Measurements from ENCODE around the gene PCDH11X. TPM values are rescaled to one million over a fixed set of nuclear protein-coding genes. Genes with fewer than 3 reads are reported as not detected.
A peak's percentile ranks its signal among the peaks of the same experiment; 100 is the strongest.
"Not testable (repeated sequence)": the region's sequence is repeated elsewhere in the genome, so short reads cannot be mapped to it uniquely, and the experiment has no call there.

PCDH11X gene
- total and polyA plus RNA-seq, 2 of the 8 experiments (the other 6 are each of a cell fraction or from before 2014, with no cell fraction given): 4.3 to 7.9 TPM

DNA sequence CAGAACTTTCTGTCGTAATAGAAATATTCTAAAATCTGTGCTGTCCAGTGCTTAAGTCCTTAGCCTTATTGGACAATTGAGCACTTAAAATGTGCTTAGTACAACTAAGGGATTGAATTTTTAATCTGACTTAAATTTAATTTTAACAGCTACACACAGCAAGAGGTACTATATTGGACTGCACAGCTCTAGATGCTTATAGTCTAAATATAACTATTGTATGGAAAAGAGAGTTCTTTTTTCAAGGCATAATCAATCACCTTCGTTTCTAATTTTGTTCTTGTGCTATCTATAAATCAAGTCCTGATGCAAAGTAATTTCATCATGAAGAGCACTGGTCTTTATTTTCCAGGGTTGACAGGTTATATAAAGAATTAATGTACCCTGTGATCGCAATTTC, 38.4 kb downstream of the PCDH11X start:
- H3K36me3 ChIP-seq (ENCODE audit: control insufficient read depth in 2 of 4, insufficient read depth in 4 of 4, low read length in 3 of 4); H2BK15ac ChIP-seq (ENCODE audit: low read length); H2BK5ac ChIP-seq (ENCODE audit: low read depth, low read length); H3K79me2 ChIP-seq (ENCODE audit: control insufficient read depth in 1 of 2, insufficient read depth in 2 of 2, low read length in 2 of 2); H3K27ac ChIP-seq (ENCODE audit: low read depth, low read length); H3K56ac ChIP-seq (replicated peaks; ENCODE audit: insufficient read length, low read depth, low read length); H3K4me3 ChIP-seq (ENCODE audit: extremely low read depth in 1 of 4, insufficient read depth in 2 of 4, low read depth in 3 of 4, low read length in 4 of 4); H3K23ac ChIP-seq (ENCODE audit: insufficient read length); H2BK20ac ChIP-seq (ENCODE audit: low read length); H3K9me3 ChIP-seq (ENCODE audit: insufficient read depth in 2 of 2, low read depth in 1 of 2, low read length in 1 of 2); H2AK5ac ChIP-seq (ENCODE audit: low read depth, low read length); H4K5ac ChIP-seq (ENCODE audit: insufficient read length, low read depth, low read length); CTCF ChIA-PET (ENCODE audit: partially characterized antibody); H3K4me2 ChIP-seq (ENCODE audit: insufficient read depth in 1 of 2, low read depth in 2 of 2, low read length in 2 of 2); H2AFZ ChIP-seq (ENCODE audit: low read length); H4K8ac ChIP-seq (ENCODE audit: extremely low read depth, insufficient read depth, low read length); H2BK120ac ChIP-seq (replicated peaks; ENCODE audit: low read depth, low read length); H4K20me1 ChIP-seq (replicated peaks in 1 of 2; ENCODE audit: control insufficient read depth in 1 of 2, insufficient read depth in 2 of 2, low read length in 2 of 2); H3K14ac ChIP-seq (ENCODE audit: insufficient read length); H3K4me1 ChIP-seq (replicated peaks in 1 of 4; ENCODE audit: control insufficient read depth in 3 of 4, insufficient read depth in 4 of 4, low read length in 3 of 4); DNase-seq (ENCODE audit: low read depth in 1 of 2, low spot score in 2 of 2); POLR2A ChIA-PET (ENCODE audit: partially characterized antibody); H3K27me3 ChIP-seq (replicated peaks in 1 of 4; ENCODE audit: control insufficient read depth in 3 of 4, extremely low read depth in 1 of 4, insufficient read depth in 3 of 4, low read length in 3 of 4); H3K23me2 ChIP-seq (ENCODE audit: low read depth, low read length); H4K91ac ChIP-seq (replicated peaks; ENCODE audit: insufficient read length, low read length); H2BK12ac ChIP-seq (ENCODE audit: low read depth, low read length); H3K79me1 ChIP-seq (ENCODE audit: low read depth, low read length); H3K4ac ChIP-seq (replicated peaks; ENCODE audit: insufficient read length, low read depth, low read length); H3K18ac ChIP-seq (ENCODE audit: extremely low read depth, low read length); H3K9ac ChIP-seq (replicated peaks in 1 of 4; ENCODE audit: extremely low read depth in 1 of 4, low read depth in 3 of 4, low read length in 3 of 4): not testable (repeated sequence)
- peak; percentile 63 for FAIRE-seq
- 94% methylated on average over 3 of the region's 3 CpGs; no CpG with 5 or more reads in 1 of the 2 experiments for WGBS, 2 experiments (ENCODE audit: extremely low coverage in 1 of 2, insufficient coverage in 1 of 2, insufficient read length in 1 of 2, insufficient replicate concordance in 2 of 2, low coverage in 1 of 2, low lambda C conversion rate in 2 of 2, missing lambda C conversion rate in 1 of 2)

DNA sequence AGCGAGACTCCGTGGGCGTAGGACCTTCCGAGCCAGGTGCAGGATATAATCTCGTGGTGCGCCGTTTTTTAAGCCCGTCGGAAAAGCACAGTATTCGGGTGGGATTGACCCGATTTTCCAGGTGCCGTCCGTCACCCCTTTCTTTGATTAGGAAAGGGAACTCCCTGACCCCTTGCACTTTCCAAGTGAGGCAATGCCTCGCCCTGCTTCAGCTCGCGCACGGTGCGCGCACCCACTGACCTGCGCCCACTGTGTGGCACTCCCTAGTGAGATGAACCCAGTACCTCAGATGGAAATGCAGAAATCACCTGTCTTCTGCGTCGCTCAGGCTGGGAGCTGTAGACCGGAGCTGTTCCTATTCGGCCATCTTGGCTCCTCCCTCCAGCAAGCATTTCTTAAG, 46.1 kb downstream of the PCDH11X start:
- H3K23me2 ChIP-seq (ENCODE audit: low read depth, low read length); H3K18ac ChIP-seq (ENCODE audit: extremely low read depth, low read length); FAIRE-seq; H3K27ac ChIP-seq (ENCODE audit: low read depth, low read length); H3K4me1 ChIP-seq (replicated peaks in 1 of 4; ENCODE audit: control insufficient read depth in 3 of 4, insufficient read depth in 4 of 4, low read length in 3 of 4); H3K23ac ChIP-seq (ENCODE audit: insufficient read length); CTCF ChIA-PET (ENCODE audit: partially characterized antibody); H3K36me3 ChIP-seq (ENCODE audit: control insufficient read depth in 2 of 4, insufficient read depth in 4 of 4, low read length in 3 of 4); H4K5ac ChIP-seq (ENCODE audit: insufficient read length, low read depth, low read length); H3K79me2 ChIP-seq (ENCODE audit: control insufficient read depth in 1 of 2, insufficient read depth in 2 of 2, low read length in 2 of 2); H3K56ac ChIP-seq (replicated peaks; ENCODE audit: insufficient read length, low read depth, low read length); H3K4me3 ChIP-seq (ENCODE audit: extremely low read depth in 1 of 4, insufficient read depth in 2 of 4, low read depth in 3 of 4, low read length in 4 of 4); DNase-seq (ENCODE audit: low read depth in 1 of 2, low spot score in 2 of 2); H2BK120ac ChIP-seq (replicated peaks; ENCODE audit: low read depth, low read length); H4K91ac ChIP-seq (replicated peaks; ENCODE audit: insufficient read length, low read length); H4K8ac ChIP-seq (ENCODE audit: extremely low read depth, insufficient read depth, low read length); H3K79me1 ChIP-seq (ENCODE audit: low read depth, low read length); H3K27me3 ChIP-seq (replicated peaks in 1 of 4; ENCODE audit: control insufficient read depth in 3 of 4, extremely low read depth in 1 of 4, insufficient read depth in 3 of 4, low read length in 3 of 4); H2BK15ac ChIP-seq (ENCODE audit: low read length); H3K4me2 ChIP-seq (ENCODE audit: insufficient read depth in 1 of 2, low read depth in 2 of 2, low read length in 2 of 2); H3K9ac ChIP-seq (replicated peaks in 1 of 4; ENCODE audit: extremely low read depth in 1 of 4, low read depth in 3 of 4, low read length in 3 of 4); H3K4ac ChIP-seq (replicated peaks; ENCODE audit: insufficient read length, low read depth, low read length); H3K9me3 ChIP-seq (ENCODE audit: insufficient read depth in 2 of 2, low read depth in 1 of 2, low read length in 1 of 2); H3K14ac ChIP-seq (ENCODE audit: insufficient read length); H4K20me1 ChIP-seq (replicated peaks in 1 of 2; ENCODE audit: control insufficient read depth in 1 of 2, insufficient read depth in 2 of 2, low read length in 2 of 2); H2BK12ac ChIP-seq (ENCODE audit: low read depth, low read length); H2AFZ ChIP-seq (ENCODE audit: low read length); POLR2A ChIA-PET (ENCODE audit: partially characterized antibody); H2AK5ac ChIP-seq (ENCODE audit: low read depth, low read length); H2BK5ac ChIP-seq (ENCODE audit: low read depth, low read length); H2BK20ac ChIP-seq (ENCODE audit: low read length): not testable (repeated sequence)
- WGBS, 2 experiments (ENCODE audit: extremely low coverage in 1 of 2, insufficient coverage in 1 of 2, insufficient read length in 1 of 2, insufficient replicate concordance in 2 of 2, low coverage in 1 of 2, low lambda C conversion rate in 2 of 2, missing lambda C conversion rate in 1 of 2): 90% methylated on average over 16 of the region's 24 CpGs; no CpG with 5 or more reads in 1 of the 2 experiments

Measured in H1 (cell line).